GM23338 (cell line): ENCODE data around the gene RAP2A.

Experiments used
- EZH2 ChIP-seq: fragments of 200-600 bp; sonication (generic); IDR thresholded peaks from one replicate; pipeline ENCODE4 v1.8.0; 2017; ENCODE audit warnings: antibody characterized with exemption, mild to moderate bottlenecking, low read depth; ENCODE audit not compliant: unreplicated experiment
- EZH2phosphoT487 ChIP-seq: fragments of 200-600 bp; sonication (generic); IDR thresholded peaks from one replicate; pipeline ENCODE4 v1.8.1; 2018; ENCODE audit warnings: antibody characterized with exemption; ENCODE audit not compliant: unreplicated experiment
- POLR2AphosphoS5 ChIP-seq: IDR thresholded peaks from 2 replicates; pipeline ENCODE4 v1.6.1; 2016; ENCODE audit warnings: antibody characterized with exemption, low read depth
- STAT1 ChIP-seq: IDR thresholded peaks from one replicate; pipeline ENCODE4 v1.6.1; 2016; ENCODE audit warnings: antibody characterized with exemption; ENCODE audit not compliant: unreplicated experiment
- TF ChIP-seq, protein P1 (sequence below), 2 experiments: fragments of 200-600 bp in 1 of 2; sonication (generic) in 1 of 2; conservative IDR thresholded peaks; 2 replicates each; pipeline versions ENCODE4 v1.5.1 to v1.6.1; 2016 to 2017; ENCODE audit warnings: antibody characterized with exemption in 2 of 2, low read depth in 2 of 2, mild to moderate bottlenecking in 2 of 2, moderate library complexity in 1 of 2
- TF ChIP-seq, protein P2 (sequence below): IDR thresholded peaks from one replicate; pipeline ENCODE4 v1.6.1; 2018; ENCODE audit warnings: antibody characterized with exemption; ENCODE audit not compliant: unreplicated experiment

DNA sequence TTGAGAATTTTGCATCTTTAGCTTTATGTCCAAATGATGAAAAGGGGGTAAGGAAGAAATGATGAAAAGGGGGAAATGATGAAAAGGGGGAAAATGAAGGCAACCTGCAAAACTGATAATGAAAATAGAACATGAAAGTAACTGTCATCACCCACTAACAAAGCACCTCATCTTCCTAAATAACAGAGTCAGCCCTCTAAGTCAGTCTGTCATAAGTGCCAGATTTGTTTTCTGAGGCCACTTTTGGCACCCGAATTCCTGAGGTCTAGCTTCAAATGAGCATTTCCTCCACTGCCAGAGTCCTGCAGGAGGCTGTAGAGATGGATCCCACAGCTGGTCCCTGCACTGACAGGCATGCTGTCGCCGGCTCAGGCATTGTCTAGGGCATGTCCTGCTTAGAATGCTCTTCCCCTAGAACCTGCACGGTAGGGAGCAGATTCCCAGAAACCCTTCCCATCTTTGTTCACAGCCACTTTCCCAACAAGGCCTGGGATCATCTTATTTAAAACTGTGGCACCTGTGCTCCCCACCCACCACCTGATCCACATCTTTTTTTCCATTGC lies 25.3 kb downstream of the RAP2A start:
- TF ChIP-seq, protein P1, sequence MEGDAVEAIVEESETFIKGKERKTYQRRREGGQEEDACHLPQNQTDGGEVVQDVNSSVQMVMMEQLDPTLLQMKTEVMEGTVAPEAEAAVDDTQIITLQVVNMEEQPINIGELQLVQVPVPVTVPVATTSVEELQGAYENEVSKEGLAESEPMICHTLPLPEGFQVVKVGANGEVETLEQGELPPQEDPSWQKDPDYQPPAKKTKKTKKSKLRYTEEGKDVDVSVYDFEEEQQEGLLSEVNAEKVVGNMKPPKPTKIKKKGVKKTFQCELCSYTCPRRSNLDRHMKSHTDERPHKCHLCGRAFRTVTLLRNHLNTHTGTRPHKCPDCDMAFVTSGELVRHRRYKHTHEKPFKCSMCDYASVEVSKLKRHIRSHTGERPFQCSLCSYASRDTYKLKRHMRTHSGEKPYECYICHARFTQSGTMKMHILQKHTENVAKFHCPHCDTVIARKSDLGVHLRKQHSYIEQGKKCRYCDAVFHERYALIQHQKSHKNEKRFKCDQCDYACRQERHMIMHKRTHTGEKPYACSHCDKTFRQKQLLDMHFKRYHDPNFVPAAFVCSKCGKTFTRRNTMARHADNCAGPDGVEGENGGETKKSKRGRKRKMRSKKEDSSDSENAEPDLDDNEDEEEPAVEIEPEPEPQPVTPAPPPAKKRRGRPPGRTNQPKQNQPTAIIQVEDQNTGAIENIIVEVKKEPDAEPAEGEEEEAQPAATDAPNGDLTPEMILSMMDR (conservative IDR thresholded peaks at IDR 0.05; ENCODE audit: low read depth in 2 of 2) = no peak
- TF ChIP-seq EZH2 (no peak), POLR2AphosphoS5 (no peak), STAT1 (no peak), EZH2phosphoT487 (no peak)
- TF ChIP-seq, protein P2, sequence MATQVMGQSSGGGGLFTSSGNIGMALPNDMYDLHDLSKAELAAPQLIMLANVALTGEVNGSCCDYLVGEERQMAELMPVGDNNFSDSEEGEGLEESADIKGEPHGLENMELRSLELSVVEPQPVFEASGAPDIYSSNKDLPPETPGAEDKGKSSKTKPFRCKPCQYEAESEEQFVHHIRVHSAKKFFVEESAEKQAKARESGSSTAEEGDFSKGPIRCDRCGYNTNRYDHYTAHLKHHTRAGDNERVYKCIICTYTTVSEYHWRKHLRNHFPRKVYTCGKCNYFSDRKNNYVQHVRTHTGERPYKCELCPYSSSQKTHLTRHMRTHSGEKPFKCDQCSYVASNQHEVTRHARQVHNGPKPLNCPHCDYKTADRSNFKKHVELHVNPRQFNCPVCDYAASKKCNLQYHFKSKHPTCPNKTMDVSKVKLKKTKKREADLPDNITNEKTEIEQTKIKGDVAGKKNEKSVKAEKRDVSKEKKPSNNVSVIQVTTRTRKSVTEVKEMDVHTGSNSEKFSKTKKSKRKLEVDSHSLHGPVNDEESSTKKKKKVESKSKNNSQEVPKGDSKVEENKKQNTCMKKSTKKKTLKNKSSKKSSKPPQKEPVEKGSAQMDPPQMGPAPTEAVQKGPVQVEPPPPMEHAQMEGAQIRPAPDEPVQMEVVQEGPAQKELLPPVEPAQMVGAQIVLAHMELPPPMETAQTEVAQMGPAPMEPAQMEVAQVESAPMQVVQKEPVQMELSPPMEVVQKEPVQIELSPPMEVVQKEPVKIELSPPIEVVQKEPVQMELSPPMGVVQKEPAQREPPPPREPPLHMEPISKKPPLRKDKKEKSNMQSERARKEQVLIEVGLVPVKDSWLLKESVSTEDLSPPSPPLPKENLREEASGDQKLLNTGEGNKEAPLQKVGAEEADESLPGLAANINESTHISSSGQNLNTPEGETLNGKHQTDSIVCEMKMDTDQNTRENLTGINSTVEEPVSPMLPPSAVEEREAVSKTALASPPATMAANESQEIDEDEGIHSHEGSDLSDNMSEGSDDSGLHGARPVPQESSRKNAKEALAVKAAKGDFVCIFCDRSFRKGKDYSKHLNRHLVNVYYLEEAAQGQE = no peak
